G401 (cell line): ENCODE results near the gene TMEM214. TPM values are rescaled to one million over a fixed set of nuclear protein-coding genes. Genes with fewer than 3 reads are reported as not detected.

Source experiments
- DNase-seq: peaks from one replicate; pipeline ENCODE4 v3.0.0-alpha.2; 2015; ENCODE audit warnings: low spot score
- in situ Hi-C: cut with HindIII; loops from 2 replicates; pipeline ENCODE4 v1.10.0; 2016; ENCODE audit warnings: low sequenced_read_pairs, mixed read lengths
- total RNA-seq: library from RNA; depleted of rRNA; stranded (reverse); fragments of >200 nt; shearing (Covaris generic); gene quantifications from 2 replicates; pipeline ENCODE4 v1.2.3, GENCODE V29; 2014

TMEM214 gene
- total RNA-seq, 1 experiment from 2014 or later, result 37.0 TPM

DNA sequence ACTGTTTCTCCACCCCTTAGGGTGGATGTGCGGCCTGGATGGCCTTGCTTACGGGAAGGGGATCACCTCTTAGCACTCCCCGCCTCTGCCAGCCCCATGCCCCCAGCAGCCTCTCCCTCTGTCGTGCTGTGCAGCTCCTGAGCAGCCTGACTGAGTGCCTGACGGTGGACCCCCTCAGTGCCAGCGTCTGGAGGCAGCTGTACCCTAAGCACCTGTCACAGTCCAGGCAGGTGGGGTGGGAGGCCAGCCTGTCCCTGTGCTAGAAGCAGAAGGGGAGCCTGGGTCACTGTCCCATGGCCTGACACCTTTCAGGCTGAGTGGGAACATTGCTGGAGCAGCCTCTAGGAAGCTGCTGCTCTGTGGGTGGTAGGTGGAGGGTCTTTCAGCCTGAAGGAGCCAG is 5.2 kb downstream of the TMEM214 start:
- DNase-seq, result no peak
- in situ Hi-C loops, result no loop called here

DNA sequence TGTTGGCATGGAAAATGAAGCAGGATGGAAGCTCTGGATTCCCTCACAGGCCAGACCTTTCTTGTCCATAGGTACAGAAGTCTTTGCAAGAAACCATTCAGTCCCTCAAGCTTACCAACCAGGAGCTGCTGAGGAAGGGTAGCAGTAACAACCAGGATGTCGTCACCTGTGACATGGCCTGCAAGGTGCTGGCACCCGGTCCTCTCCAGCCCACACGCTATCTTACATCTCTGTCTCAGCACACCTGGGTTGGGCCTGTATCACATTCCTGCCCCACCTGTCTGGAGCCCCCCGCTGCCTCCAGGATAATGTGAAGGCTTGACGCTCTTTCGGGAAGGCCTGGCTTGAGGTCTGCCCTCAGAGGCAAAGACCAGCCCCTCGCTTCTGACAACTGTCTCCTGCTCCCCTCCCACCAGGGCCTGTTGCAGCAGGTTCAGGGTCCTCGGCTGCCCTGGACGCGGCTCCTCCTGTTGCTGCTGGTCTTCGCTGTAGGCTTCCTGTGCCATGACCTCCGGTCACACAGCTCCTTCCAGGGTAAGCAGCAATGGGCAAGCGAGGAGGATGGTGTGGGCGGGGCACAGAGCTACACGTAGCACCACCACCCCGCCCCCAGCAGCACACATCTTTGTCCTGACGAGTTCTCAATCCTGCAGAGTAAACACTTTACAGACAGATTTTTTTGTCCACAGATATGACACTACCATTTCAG is 6.0 kb downstream of the TMEM214 start:
- in situ Hi-C loops, result no loop called here
- DNase-seq, result no peak

DNA sequence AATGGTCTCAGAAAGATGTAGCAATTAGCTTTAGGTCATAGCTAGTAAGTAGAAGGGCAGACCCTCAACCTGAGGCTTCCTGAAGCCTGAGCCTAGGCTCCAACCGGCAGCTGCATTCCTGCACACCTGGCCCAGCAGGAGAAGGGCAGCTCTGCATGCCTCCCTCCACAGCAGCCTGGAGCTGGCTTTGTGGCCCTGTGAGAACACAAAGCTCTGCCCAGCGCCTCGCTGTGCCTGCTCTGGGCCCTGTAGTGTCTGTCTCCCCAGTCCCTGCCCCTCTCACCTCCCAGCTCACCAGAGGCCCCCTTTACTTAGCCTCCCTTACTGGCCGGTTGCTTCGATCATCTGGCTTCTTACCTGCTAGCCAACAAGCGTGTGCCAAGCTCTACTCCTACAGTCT is 6.7 kb downstream of the TMEM214 start:
- no peak for DNase-seq
- in situ Hi-C loops, result no loop called here

DNA sequence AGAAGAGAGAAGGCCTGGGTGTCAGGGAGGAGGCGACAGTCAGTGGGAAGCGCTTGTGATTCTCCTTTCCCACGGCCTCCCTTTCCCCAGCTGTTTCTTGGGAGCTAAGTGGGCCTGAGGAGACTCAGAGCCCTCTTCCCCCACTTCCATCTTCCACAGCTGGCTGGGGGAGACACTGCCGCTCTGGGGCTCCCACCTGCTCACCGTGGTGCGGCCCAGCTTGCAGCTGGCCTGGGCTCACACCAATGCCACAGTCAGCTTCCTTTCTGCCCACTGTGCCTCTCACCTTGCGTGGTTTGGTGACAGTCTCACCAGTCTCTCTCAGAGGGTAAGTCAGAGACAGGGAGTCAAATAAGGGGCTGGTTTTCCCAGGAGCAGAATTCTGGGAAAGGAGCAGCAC is 7.1 kb downstream of the TMEM214 start:
- no peak for DNase-seq
- in situ Hi-C loops, result no loop called here

DNA sequence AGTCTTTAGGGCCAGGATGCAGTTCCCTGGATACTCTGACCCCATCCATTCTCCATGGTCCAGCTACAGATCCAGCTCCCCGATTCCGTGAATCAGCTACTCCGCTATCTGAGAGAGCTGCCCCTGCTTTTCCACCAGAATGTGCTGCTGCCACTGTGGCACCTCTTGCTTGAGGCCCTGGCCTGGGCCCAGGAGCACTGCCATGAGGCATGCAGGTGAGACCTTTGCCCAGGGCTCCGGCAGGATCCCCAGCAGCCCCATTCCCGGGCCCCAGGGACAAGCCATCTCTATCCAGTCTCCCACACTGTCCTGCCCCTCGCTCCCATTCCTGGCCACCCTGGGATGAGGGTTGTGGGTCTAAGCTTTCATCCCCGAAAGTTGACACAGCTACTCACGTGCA is 7.5 kb downstream of the TMEM214 start:
- in situ Hi-C loops, result no loop called here
- DNase-seq, result no peak

DNA sequence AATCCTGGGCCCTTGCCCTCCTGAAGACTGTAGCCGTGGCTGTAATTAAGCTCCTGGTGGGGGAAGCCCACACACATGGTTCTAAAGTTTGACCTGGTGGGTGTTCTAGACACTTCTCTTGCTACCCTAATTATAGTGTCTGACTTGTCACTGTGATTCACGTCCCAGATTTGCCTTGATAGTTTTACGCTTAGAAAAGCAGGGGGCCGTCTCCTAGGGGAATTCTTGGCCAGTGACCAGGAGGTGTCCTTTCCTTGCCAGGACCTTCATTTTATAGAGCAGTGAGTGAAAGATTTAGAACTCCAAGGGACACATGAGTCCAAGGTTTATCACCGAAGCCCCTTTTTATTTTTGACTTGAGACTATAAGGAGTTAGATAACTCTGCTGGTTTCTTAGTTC is 9.0 kb downstream of the TMEM214 start:
- DNase-seq, result no peak
- in situ Hi-C loops, result no loop called here

DNA sequence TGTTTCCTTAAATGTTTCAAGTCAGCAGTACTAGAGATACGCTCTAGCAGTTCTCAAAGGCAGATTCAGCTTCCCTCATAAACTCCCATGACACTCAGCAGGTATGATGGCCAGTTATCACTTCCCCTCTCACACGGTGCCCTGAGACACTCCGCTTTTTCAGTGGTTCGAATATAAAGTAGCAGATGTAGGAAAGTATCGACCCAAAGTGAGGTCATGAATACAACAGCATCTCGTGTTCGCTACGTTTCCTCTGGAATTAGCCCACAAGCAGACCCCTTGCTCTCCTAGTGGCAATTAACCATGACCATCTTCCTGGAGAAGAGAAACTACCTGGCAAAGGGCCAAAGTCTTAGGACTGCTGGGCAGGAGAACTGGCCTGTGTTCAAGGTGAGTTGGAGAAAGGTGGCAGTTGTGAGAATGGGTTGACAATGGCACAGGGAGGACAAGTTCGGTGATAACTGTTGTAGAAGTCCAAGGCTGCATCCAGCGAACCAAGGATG is 9.4 kb downstream of the TMEM214 start:
- DNase-seq, result no peak
- in situ Hi-C loops, result no loop called here

DNA sequence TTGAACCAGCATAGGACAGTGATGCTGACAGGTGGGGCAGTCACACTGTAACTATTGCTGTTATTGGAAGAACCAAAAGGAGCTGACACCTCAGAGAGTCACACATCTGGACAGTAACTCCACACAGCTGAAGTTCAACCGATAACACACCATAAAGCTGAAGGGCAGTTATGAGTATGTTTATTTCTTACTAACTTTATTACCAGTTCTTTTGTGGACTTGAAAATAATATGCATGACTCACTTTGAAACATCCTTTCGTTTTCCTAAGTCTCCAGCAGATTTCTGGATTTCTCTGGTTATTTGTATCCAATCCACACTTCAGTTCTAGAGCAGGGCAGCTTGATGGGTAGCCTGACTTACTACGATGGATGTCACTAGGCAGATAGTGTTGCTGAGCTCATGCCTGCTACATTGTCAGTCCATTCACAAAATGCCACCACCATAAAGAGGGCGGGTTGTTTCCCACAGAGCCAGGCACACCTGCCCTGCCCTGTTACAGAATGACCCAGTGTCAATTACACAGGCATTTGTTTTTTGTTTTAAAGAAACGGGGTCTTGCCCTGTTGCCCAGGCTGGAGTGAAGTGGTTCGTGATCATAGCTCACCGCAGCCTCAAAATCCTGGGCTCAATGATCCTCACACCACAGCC is 10.3 kb downstream of the TMEM214 start:
- DNase-seq, result no peak
- in situ Hi-C loops, result no loop called here

DNA sequence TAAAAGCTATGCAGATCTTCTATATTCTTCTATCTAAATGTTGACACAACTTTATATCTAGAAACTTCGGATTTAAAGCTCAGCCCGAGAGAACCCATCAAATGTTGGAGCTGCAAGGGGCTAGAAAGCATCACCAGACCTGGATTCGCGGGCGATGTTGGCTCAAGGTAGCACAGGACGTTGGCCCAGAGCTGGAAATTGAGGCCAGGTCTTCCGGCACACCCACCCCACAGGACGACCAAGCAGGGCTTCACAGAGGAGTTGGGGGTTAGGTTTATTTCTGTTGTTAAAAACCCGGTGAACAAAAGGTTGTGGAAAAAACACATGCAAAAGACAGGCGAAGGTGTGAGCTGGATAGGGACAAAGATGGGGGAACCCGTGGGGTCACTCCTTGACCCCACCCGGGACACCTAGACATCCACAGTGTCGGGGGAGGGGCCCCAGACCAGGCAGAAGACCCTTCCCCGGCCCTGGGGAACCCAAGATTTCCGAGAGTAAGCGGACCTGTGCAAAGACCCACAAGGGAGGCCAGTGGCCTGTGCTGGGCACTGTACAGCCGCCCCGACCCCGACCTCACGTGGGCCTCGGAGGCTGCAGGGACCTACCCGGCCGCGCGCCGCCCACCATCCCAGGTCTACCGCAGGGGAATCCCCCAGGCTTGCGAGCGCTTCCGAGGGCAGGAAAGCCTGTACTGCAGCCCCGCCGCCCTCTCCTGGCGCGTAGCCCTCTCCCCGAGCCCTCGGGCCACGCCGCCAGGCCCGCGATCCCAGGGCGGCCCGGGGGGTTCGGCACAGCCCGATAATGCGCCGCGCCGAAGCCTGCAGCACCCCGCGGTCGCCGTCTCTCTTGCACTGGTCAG is 16.9 kb downstream of the TMEM214 start:
- in situ Hi-C loops, result no loop called here
- peak; percentile 27 for DNase-seq

DNA sequence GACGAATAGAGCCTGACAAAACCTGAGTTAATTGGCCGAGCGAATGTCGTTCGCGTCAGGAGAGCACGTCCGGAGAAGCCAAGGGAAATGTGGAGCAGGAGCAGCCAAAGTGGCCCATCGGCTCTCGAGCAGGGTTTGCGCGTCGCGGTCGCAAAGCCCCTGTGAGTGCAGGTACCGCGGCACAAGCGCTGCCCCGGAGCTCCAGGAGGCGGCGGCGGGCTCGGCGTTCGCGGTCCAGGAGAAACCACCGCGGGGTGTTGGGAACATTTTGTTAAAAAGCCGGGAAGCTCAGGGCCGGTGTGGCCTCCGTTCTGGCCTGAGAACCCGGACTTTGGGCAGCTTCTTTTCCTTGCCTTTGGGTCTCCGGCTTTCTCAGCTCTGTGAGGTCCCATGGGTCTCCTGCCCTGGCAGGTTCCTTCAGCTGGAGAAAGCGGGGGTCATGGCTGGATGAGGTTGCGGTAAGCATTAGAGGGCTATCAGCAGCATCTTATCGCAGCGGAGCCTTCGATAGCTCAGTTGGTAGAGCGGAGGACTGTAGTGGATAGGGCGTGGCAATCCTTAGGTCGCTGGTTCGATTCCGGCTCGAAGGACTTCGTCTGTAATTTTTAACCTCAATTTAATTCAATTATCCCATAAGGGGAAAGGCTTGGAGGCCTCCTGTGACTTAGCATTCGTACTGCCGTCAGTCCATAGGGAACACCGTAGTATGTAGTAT is 17.7 kb downstream of the TMEM214 start:
- in situ Hi-C loops, result no loop called here
- peak; percentile 98 for DNase-seq

DNA sequence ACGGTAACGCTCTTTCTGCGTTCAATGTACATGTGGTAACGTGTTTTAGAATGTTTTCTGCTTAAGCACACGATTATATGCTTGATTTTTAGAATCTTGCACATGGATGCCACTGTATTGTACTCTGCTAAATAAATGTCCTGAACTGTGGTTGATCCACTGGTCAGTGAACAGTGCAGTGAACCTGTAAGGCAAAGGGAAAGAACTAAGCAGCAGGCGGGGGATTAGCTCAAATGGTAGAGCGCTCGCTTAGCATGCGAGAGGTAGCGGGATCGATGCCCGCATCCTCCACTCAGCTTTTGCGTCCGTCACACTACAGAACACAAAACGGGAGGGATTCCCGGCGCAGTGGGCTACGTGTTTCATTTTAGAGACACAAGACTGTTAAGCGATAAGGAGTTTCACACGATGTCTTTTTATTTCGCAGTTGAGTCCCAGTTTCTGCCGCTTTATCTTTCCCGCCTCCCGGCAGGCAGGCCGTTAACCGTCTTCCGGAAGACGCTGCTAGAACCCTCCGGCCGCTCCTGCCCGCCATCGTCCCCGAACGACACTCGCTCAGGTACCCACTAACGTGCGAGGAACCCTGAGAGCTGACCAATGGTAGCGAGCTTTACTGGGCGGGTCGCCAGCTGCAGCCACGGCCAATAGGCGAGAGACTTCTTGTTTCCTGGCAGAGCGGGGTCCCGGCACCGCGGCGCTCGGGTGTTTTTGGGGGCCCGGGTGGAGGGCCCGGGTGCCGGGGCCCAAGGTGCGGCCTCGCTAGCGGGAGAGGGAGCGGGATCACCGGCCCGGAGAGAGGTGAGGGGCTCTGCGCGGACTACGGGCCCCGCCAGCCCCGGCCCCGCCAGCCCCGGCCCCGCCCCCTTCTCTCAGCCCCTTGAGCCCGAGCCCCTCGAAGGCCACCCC is 18.5 kb downstream of the TMEM214 start, which contains the start of gene AGBL5:
AGBL5 (plus strand) TSS at position 673 of the 906 bp plus-strand sequence. CDS start 1,291 bp downstream, outside the sequence.
- peak; percentile 92 for DNase-seq
- in situ Hi-C loops, result no loop called here

DNA sequence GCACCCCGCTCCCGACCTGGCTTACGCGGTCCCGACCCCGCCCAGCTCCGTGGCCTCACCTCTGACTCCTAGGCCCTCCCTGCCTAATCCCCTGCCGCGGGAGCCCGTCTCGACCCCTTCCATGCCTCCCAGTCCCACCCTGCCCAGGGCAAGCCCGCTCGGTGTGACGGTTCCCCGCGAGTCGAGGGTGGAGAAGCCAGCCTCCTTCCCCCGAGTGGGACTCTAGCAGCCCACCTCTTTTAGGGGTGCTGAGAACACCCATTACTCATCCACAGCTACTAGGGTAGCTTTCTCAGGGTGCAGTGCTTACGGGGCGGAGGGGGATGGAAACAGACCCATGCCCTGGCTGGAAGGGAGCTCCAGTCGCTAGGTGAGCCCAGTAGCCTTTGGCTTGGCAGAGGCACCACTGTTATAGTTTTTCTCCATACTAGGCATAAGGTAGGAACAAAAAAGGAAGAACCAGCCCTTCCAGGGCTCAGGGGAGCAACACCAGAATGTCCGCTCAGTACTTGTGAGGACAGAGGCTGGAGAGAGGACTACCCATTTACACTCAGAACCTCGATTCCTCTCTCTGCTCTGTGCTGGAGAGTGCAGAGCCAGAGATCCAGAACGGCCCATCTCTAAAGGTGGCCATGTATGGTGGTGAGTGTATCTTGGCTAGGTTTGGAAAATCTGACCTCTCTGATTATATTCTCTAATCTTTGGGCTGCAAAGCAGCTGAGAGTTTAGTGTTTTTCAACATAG is 19.3 kb downstream of the TMEM214 start:
- no peak for DNase-seq
- in situ Hi-C loops, result no loop called here

DNA sequence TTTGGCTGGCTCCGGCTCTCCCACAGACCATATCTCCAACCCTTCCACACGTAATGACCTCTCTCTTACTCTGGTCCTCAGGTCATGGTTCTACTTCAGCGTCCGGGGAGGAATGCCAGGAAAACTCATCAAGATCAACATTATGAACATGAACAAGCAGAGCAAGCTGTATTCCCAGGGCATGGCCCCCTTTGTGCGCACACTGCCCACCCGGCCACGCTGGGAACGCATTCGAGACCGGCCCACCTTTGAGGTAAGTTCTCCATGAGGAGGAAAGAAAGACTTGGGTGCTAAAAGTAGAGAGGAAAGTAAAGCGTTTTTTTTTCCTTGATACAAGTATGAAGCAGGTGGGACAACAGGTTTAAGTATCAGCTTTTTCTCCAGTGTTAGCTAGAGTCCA is 20.6 kb downstream of the TMEM214 start:
- no peak for DNase-seq
- in situ Hi-C loops, result no loop called here

DNA sequence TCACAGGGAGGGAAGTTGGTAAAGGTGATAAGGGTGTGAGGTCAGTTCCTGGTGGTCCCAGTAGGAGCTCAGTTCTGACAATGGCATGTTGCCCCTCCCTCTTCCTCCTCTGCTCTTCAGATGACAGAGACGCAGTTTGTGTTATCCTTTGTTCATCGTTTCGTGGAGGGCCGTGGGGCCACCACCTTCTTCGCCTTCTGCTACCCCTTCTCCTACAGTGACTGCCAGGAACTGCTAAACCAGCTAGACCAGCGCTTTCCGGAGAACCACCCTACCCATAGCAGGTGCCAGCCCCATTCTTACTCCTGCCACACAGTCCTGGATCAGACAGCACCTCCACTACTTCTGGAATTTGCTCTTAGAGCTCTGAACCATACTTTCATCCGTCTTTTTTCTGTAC is 21.0 kb downstream of the TMEM214 start:
- DNase-seq, result no peak
- in situ Hi-C loops, result no loop called here

DNA sequence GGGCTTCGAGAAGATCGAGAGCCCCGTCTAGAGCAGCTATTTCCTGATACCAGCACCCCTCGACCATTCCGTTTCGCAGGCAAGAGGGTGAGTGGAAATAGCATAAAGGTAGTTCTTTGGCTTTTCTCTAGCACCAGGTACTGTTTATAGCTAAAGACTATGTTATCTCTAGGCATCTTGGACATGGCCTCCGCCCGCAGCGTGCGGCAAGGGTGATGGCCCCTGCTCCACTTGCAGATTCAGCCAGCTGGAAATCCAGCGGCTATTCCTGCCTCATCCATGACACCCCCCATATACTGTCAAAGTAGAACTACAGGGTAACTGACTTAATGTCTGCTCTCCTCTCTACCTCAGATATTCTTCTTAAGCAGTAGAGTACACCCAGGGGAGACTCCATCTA is 22.0 kb downstream of the TMEM214 start:
- in situ Hi-C loops, result no loop called here
- no peak for DNase-seq

DNA sequence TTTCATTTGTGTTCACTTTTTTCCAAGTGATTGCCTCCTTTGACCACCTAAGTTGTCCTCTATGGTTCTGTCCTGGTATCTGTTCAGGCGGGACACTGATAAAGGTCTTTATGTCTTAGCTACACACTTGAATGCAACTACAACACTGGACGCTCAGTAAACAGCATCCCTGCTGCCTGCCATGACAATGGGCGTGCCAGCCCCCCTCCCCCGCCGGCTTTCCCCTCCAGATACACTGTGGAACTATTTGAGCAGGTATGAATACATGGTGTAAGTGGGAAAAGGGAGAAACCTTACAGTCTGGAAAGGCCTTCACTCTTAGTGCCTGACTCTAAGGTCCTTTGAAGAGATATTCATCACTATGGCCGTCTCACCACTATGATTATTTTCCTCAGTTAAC is 24.4 kb downstream of the TMEM214 start:
- DNase-seq, result no peak
- in situ Hi-C loops, result no loop called here

DNA sequence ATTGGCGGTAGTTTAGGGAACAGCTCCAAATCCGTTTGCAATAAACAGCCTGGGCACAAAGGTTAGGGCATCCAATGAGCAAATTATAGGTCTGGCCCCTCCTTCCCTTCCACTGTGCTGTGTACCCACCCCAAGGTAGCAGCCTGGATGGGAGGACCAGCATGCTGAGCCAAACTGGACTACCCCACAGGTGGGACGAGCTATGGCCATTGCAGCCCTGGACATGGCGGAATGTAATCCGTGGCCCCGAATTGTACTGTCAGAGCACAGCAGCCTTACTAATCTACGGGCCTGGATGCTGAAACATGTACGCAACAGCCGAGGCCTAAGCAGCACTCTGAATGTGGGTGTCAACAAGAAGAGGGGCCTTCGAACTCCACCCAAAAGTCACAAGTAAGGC is 25.4 kb downstream of the TMEM214 start:
- no peak for DNase-seq
- in situ Hi-C loops, result no loop called here
